GM12878 (cell line): ENCODE measurements around the gene PDE1C. TPM values are rescaled to one million over a fixed set of nuclear protein-coding genes. Genes with fewer than 3 reads are reported as not detected.
"Not testable (repeated sequence)": the region's sequence is repeated elsewhere in the genome, so short reads cannot be mapped to it uniquely, and the experiment has no call there.

Experiments used
- ATAC-seq: fragments of 200-7000 bp; cut with Tn5 transposase; 3 replicates; pipeline ENCODE4 v1.9.1; 2020; ENCODE audit warnings: mild to moderate bottlenecking, moderate library complexity
- BruUV-seq: library from RNA; stranded (reverse); fragments of 400-500 nt; replicated peaks from 2 replicates; lab custom pipeline; 2021; lab: Mats Ljungman, UMichigan
- CTCF ChIA-PET: fragments of 300-600 bp; sonication (Branson Sonifier 250); formaldehyde crosslinking; extraction: SDS; loops from one replicate; lab custom pipeline; 2021; ENCODE audit warnings: inconsistent platforms; lab: Yijun Ruan, JAX
- POLR2A ChIA-PET: fragments of 350-600 bp; formaldehyde crosslinking; extraction: SDS; loops from one replicate; lab custom pipeline; 2021; ENCODE audit warnings: inconsistent platforms; lab: Charles Lee
- RAD21 ChIA-PET: fragments of 300-600 bp; sonication (Branson Sonifier 250); formaldehyde crosslinking; loops from one replicate; lab custom pipeline; 2023; ENCODE audit warnings: antibody characterized with exemption; ENCODE audit not compliant: unreplicated experiment; lab: Charles Lee
- SMC1A ChIA-PET: fragments of 300-600 bp; sonication (Branson Sonifier 250); formaldehyde crosslinking; loops from one replicate; lab custom pipeline; 2023; ENCODE audit not compliant: unreplicated experiment, uncharacterized antibody; lab: Charles Lee
- DNase-seq: peaks from one replicate; pipeline ENCODE4 v3.0.0-alpha.2; 2011; ENCODE audit warnings: low read depth, low spot score
- FAIRE-seq: peaks from 3 replicates; lab custom pipeline; 2011; peaks lifted over from hg19 to GRCh38; lab: Jason Lieb, UNC
- H2AFZ ChIP-seq: 2 replicates; pipeline ENCODE4 v1.6.0; 2011; ENCODE audit warnings: low read depth, low read length, control low read depth; ENCODE audit not compliant: control insufficient read depth
- H3K27ac ChIP-seq: 2 replicates; pipeline ENCODE4 v1.5.1; 2011; ENCODE audit warnings: control low read depth; ENCODE audit not compliant: control insufficient read depth, insufficient read depth
- H3K27me3 ChIP-seq, 2 experiments: replicated peaks in 1 of 2; 2 replicates each; pipeline versions ENCODE4 v1.6.0 to v1.6.1; 2011; ENCODE audit warnings: low read length in 1 of 2; ENCODE audit not compliant: control insufficient read depth in 2 of 2, insufficient read depth in 2 of 2
- H3K36me3 ChIP-seq, 2 experiments: 2 replicates each; pipeline ENCODE4 v1.5.1; 2011; ENCODE audit warnings: low read length in 1 of 2; ENCODE audit not compliant: control insufficient read depth in 2 of 2, insufficient read depth in 2 of 2
- H3K4me1 ChIP-seq: 2 replicates; pipeline ENCODE4 v1.6.1; 2011; ENCODE audit warnings: mild to moderate bottlenecking, low read length, moderate library complexity, mixed read lengths; ENCODE audit not compliant: control insufficient read depth, insufficient read depth
- H3K4me2 ChIP-seq: 2 replicates; pipeline ENCODE4 v1.6.0; 2011; ENCODE audit warnings: control low read depth; ENCODE audit not compliant: control insufficient read depth, insufficient read depth
- H3K4me3 ChIP-seq: fragments of 200-600 bp; sonication (generic); 2 replicates; pipeline ENCODE4 v1.5.1; 2016
- H3K79me2 ChIP-seq: 2 replicates; pipeline ENCODE4 v1.6.0; 2011; ENCODE audit warnings: low read length; ENCODE audit not compliant: control insufficient read depth, insufficient read depth
- H3K9ac ChIP-seq: 2 replicates; pipeline ENCODE4 v1.8.0; 2011; ENCODE audit warnings: low read length, control low read depth, mixed read lengths; ENCODE audit not compliant: control insufficient read depth, insufficient read depth
- H3K9me3 ChIP-seq: replicated peaks from 3 replicates; pipeline ENCODE4 v1.5.1; 2011; ENCODE audit warnings: mild to moderate bottlenecking, low read length; ENCODE audit not compliant: control insufficient read depth, insufficient read depth
- H4K20me1 ChIP-seq: 2 replicates; pipeline ENCODE4 v1.6.0; 2011; ENCODE audit not compliant: control insufficient read depth, insufficient read depth
- WGBS: methylation state at CpG from one replicate; pipeline ENCODE4 v1.1.6; 2016; ENCODE audit warnings: low lambda C conversion rate; ENCODE audit not compliant: insufficient replicate concordance, insufficient coverage; ENCODE audit errors: missing lambda C conversion rate; 5-methylcytosine and 5-hydroxymethylcytosine counted together
- in situ Hi-C: fragments of 300-500 bp; cut with MboI; formaldehyde crosslinking; loops from 9 replicates; pipeline ENCODE4 v1.14.3; 2018; ENCODE audit warnings: mixed read lengths
- intact Hi-C: fragments of 100-400 bp; cut with micrococcal nuclease; formaldehyde crosslinking; loops from one replicate; pipeline ENCODE4 v1.14.2; 2022; ENCODE audit not compliant: unreplicated experiment
- polyA plus RNA-seq, 11 experiments: library from polyadenylated mRNA; depleted of rRNA in 4 of 11; unstranded in 6 of 11; stranded (reverse) in 5 of 11; fragments of >200 nt; fragmentation: Nextera tagmentation in 4 of 11; fragmentation: Illumina TruSeq in 1 of 11; extraction: Ambion mirVana in 4 of 11; extraction: Trizol in 1 of 11; gene quantifications; 1 replicate in 1 of 11; 2 replicates in 10 of 11; pipeline versions ENCODE4 v1.2.1 to v1.2.3, GENCODE V29; 2011 to 2016; ENCODE audit warnings: inconsistent platforms in 2 of 11, missing spikeins in 2 of 11, low read depth in 1 of 11
- total RNA-seq, 4 experiments: library from RNA; depleted of rRNA in 3 of 4; stranded (reverse); fragments of >200 nt in 3 of 4; fragmentation: Illumina TruSeq in 1 of 4; extraction: Trizol in 1 of 4; gene quantifications; 2 replicates each; pipeline versions ENCODE4 v1.2.1 to v1.2.3, GENCODE V29; 2013 to 2021
- TF ChIP-seq, protein P1 (sequence below): IDR thresholded peaks from 2 replicates; pipeline ENCODE4 v1.6.1; 2011; ENCODE audit warnings: low read depth, mild to moderate bottlenecking, low read length, moderate library complexity, borderline replicate concordance; ENCODE audit errors: extremely low read depth
- TF ChIP-seq, protein P2 (sequence below): fragments of 450-650 bp; IDR thresholded peaks from 2 replicates; pipeline ENCODE4 v1.6.1; 2017; ENCODE audit warnings: mild to moderate bottlenecking, moderate library complexity

Gene PDE1C
- total and polyA plus RNA-seq, 10 of the 15 experiments (the other 5 are each of a cell fraction or from before 2014, with no cell fraction given) = 0.29 to 2.3 (median 0.70) TPM

DNA sequence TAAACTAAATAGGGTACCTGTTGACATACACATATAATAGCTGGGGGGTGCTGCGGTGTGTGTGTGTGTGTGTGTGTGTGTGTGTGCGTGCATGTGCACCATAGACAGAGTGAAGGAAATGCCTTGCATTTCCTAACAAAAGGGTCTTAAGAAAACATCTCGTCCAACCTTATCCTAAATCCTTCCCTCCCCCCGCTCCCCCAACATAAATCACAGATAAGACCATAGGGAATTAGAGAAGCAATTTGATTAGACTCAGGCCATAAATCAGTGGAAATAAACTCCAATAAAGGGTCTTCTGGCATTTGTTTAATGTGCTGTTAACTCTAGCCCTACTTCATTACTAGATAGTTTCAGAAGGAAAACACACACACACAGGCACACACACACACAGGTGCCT, 234.7 kb downstream of the PDE1C start:
- Histone ChIP-seq H3K27ac (no peak overlapping the region), H3K36me3 (no peaks in the 10 kb centered on the region), H3K4me1 (no peaks in the 10 kb centered on the region), H4K20me1 (no peaks in the 10 kb centered on the region), H3K4me2 (no peak overlapping the region)
- SMC1A ChIA-PET = no interaction called here
- 56% methylated on average over 4 of the region's 4 CpGs for WGBS
- no peak for DNase-seq
- POLR2A ChIA-PET = no interaction called here
- TF ChIP-seq, protein P1, sequence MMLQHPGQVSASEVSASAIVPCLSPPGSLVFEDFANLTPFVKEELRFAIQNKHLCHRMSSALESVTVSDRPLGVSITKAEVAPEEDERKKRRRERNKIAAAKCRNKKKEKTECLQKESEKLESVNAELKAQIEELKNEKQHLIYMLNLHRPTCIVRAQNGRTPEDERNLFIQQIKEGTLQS = no peak
- TF ChIP-seq, protein P2, sequence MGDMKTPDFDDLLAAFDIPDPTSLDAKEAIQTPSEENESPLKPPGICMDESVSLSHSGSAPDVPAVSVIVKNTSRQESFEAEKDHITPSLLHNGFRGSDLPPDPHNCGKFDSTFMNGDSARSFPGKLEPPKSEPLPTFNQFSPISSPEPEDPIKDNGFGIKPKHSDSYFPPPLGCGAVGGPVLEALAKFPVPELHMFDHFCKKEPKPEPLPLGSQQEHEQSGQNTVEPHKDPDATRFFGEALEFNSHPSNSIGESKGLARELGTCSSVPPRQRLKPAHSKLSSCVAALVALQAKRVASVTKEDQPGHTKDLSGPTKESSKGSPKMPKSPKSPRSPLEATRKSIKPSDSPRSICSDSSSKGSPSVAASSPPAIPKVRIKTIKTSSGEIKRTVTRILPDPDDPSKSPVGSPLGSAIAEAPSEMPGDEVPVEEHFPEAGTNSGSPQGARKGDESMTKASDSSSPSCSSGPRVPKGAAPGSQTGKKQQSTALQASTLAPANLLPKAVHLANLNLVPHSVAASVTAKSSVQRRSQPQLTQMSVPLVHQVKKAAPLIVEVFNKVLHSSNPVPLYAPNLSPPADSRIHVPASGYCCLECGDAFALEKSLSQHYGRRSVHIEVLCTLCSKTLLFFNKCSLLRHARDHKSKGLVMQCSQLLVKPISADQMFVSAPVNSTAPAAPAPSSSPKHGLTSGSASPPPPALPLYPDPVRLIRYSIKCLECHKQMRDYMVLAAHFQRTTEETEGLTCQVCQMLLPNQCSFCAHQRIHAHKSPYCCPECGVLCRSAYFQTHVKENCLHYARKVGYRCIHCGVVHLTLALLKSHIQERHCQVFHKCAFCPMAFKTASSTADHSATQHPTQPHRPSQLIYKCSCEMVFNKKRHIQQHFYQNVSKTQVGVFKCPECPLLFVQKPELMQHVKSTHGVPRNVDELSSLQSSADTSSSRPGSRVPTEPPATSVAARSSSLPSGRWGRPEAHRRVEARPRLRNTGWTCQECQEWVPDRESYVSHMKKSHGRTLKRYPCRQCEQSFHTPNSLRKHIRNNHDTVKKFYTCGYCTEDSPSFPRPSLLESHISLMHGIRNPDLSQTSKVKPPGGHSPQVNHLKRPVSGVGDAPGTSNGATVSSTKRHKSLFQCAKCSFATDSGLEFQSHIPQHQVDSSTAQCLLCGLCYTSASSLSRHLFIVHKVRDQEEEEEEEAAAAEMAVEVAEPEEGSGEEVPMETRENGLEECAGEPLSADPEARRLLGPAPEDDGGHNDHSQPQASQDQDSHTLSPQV = no peak
- TF ChIP-seq, all 136 proteins: peak for 0
- Histone ChIP-seq H2AFZ (no peak overlapping the region), H3K79me2 (no peaks in the 10 kb centered on the region), H3K27me3 (no peaks in the 10 kb centered on the region), H3K4me3 (no peak overlapping the region), H3K9ac (no peak overlapping the region), H3K9me3 (no peaks in the 10 kb centered on the region; the same call in 2 of the 3 replicates)
- no TSS peak for BruUV-seq
- ChIA-PET CTCF (interaction anchor here (0.7 to 1.2 kb wide), 2 partner anchors 20 to 304 kb away, joined by 3 read pairs; no protein-coding TSS in a partner anchor), RAD21 (no interaction called here)
- in situ Hi-C loops (no loop called here), intact Hi-C loops (no loop called here)
- ATAC-seq (no peak), FAIRE-seq (no peak)

DNA sequence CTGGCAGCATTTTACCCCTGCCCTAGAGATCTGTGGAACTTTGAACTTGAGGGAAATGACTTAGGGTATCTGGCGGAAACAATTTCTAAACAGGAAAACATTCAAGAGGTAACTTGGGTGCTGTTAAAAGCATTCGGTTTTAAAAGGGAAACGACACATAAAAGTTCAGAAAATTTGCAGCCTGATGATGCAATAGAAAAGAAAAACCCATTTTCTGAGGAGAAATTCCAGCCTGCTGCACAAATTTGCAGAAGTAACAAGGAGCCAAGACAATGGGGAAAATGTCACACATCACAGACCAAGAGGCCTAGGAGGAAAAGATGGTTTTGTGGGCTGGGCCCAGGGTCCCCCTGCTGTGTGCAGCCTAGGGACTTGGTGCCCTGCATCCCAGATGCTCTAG, 236.6 kb downstream of the PDE1C start:
- H3K4me1 ChIP-seq, H2AFZ ChIP-seq, H3K4me3 ChIP-seq, intact Hi-C loops, H4K20me1 ChIP-seq, RAD21 ChIA-PET, DNase-seq, H3K36me3 ChIP-seq, H3K27me3 ChIP-seq, POLR2A ChIA-PET, CTCF ChIA-PET, H3K79me2 ChIP-seq, BruUV-seq, H3K27ac ChIP-seq, ATAC-seq, FAIRE-seq, in situ Hi-C loops, H3K4me2 ChIP-seq, H3K9ac ChIP-seq, H3K9me3 ChIP-seq: not testable (repeated sequence)
- SMC1A ChIA-PET = interaction anchor here (1.1 to 1.4 kb wide), 2 partner anchors 15 to 115 kb away, joined by 4 read pairs; no protein-coding TSS in a partner anchor
- 29% methylated on average over 3 of the region's 3 CpGs for WGBS
